Neural progenitor cell (in vitro differentiated cells): ENCODE results near the gene TNIK. TPM values are rescaled to one million over a fixed set of nuclear protein-coding genes. Genes with fewer than 3 reads are reported as not detected.

Source experiments
- DNase-seq: peaks from one replicate; pipeline ENCODE4 v3.0.0-alpha.2; 2016; ENCODE audit warnings: low spot score
- H2AFZ ChIP-seq: fragments of 200-600 bp; sonication (generic); replicated peaks from 2 replicates; pipeline ENCODE4 v1.6.1; 2016; ENCODE audit warnings: antibody characterized with exemption
- H3F3A ChIP-seq: fragments of 200-600 bp; sonication (generic); 2 replicates; pipeline ENCODE4 v1.6.1; 2016; ENCODE audit warnings: antibody characterized with exemption, low read depth
- H3K27ac ChIP-seq: fragments of 200-600 bp; sonication (generic); 2 replicates; pipeline ENCODE4 v1.5.1; 2016; ENCODE audit warnings: mild to moderate bottlenecking
- H3K27me3 ChIP-seq: fragments of 200-600 bp; sonication (generic); 2 replicates; pipeline ENCODE4 v1.6.1; 2016; ENCODE audit warnings: mild to moderate bottlenecking, moderate library complexity
- H3K36me3 ChIP-seq: fragments of 200-600 bp; sonication (generic); 2 replicates; pipeline ENCODE4 v1.5.1; 2016
- H3K4me1 ChIP-seq: fragments of 200-600 bp; sonication (generic); 2 replicates; pipeline ENCODE4 v1.6.1; 2016; ENCODE audit warnings: mixed run types
- H3K4me2 ChIP-seq: fragments of 200-600 bp; sonication (generic); 2 replicates; pipeline ENCODE4 v1.6.1; 2016
- H3K4me3 ChIP-seq: fragments of 200-600 bp; sonication (generic); 2 replicates; pipeline ENCODE4 v1.5.1; 2016
- H3K79me2 ChIP-seq: fragments of 200-600 bp; sonication (generic); 2 replicates; pipeline ENCODE4 v1.6.1; 2016; ENCODE audit warnings: low read depth
- H3K9ac ChIP-seq: fragments of 200-600 bp; sonication (generic); 2 replicates; pipeline ENCODE4 v1.6.1; 2016
- H3K9me3 ChIP-seq: fragments of 200-600 bp; sonication (generic); 2 replicates; pipeline ENCODE4 v1.5.1; 2016; ENCODE audit warnings: low read depth
- H4K20me1 ChIP-seq: fragments of 200-600 bp; sonication (generic); 2 replicates; pipeline ENCODE4 v1.6.1; 2016; ENCODE audit warnings: low read depth
- H3K27ac Mint-ChIP-seq: 3 replicates; pipeline ENCODE4 v1.8.0; 2021; ENCODE audit warnings: mixed read lengths
- H3K27me3 Mint-ChIP-seq: 2 replicates; pipeline ENCODE4 v1.8.0; 2022; ENCODE audit warnings: low read depth, mild to moderate bottlenecking, inconsistent platforms, moderate library complexity, mixed read lengths; ENCODE audit not compliant: insufficient read depth
- H3K36me3 Mint-ChIP-seq: 3 replicates; pipeline ENCODE4 v1.8.0; 2021; ENCODE audit warnings: mixed read lengths
- H3K4me1 Mint-ChIP-seq: 3 replicates; pipeline ENCODE4 v1.8.0; 2021; ENCODE audit warnings: mixed read lengths
- H3K4me3 Mint-ChIP-seq: 3 replicates; pipeline ENCODE4 v1.8.0; 2021; ENCODE audit warnings: mild to moderate bottlenecking, moderate library complexity, mixed read lengths
- H3K9me3 Mint-ChIP-seq: 3 replicates; pipeline ENCODE4 v1.8.0; 2020; ENCODE audit warnings: mixed read lengths
- CTCF ChIP-seq: fragments of 200-600 bp; sonication (generic); IDR thresholded peaks from 2 replicates; pipeline ENCODE4 v1.5.1; 2017; ENCODE audit warnings: antibody characterized with exemption, mild to moderate bottlenecking
- EZH2 ChIP-seq: fragments of 200-600 bp; sonication (generic); IDR thresholded peaks from 2 replicates; pipeline ENCODE4 v1.6.1; 2017; ENCODE audit warnings: antibody characterized with exemption, mild to moderate bottlenecking, moderate library complexity
- EZH2phosphoT487 ChIP-seq: fragments of 200-600 bp; sonication (generic); IDR thresholded peaks from 2 replicates; pipeline ENCODE4 v1.6.1; 2017; ENCODE audit warnings: antibody characterized with exemption
- total RNA-seq: library from RNA; depleted of rRNA; stranded (reverse); fragments of >200 nt; gene quantifications from 2 replicates; pipeline ENCODE4 v1.2.3, GENCODE V29; 2015; ENCODE audit warnings: low replicate concordance

Gene TNIK
- total RNA-seq, 1 donor from 2014 or later = 3.0 TPM

GRCh38 chr3:171169443-171169842 lies 290.8 kb downstream of the TNIK start:
- no peaks in the 10 kb centered on the region for H3K27me3 ChIP-seq
- no peaks in the 10 kb centered on the region for H3K9me3 ChIP-seq
- H3K79me2 ChIP-seq = no peaks in the 10 kb centered on the region
- no peak overlapping the region for H3K4me2 ChIP-seq
- Mint-ChIP-seq H3K36me3 (peaks cover 33% of the 10 kb centered on the region), H3K4me3 (no peak overlapping the region), H3K4me1 (peaks cover 21% of the 10 kb centered on the region), H3K9me3 (peaks cover 3% of the 10 kb centered on the region), H3K27ac (no peak overlapping the region), H3K27me3 (no peaks in the 10 kb centered on the region)
- DNase-seq = no peak
- no peak overlapping the region for H3K4me3 ChIP-seq
- no peak overlapping the region for H3K9ac ChIP-seq
- H2AFZ ChIP-seq = no peak overlapping the region
- TF ChIP-seq EZH2phosphoT487 (no peak), EZH2 (no peak), CTCF (no peak)
- H3K36me3 ChIP-seq = no peaks in the 10 kb centered on the region
- H4K20me1 ChIP-seq = no peaks in the 10 kb centered on the region
- H3K27ac ChIP-seq = no peak overlapping the region
- peaks cover 11% of the 10 kb centered on the region for H3K4me1 ChIP-seq
- no peaks in the 10 kb centered on the region for H3F3A ChIP-seq

GRCh38 chr3:171168551-171168950 lies 291.7 kb downstream of the TNIK start:
- H3F3A ChIP-seq = no peaks in the 10 kb centered on the region
- Mint-ChIP-seq H3K27ac (no peak overlapping the region), H3K4me1 (peaks cover 16% of the 10 kb centered on the region), H3K4me3 (no peak overlapping the region), H3K36me3 (peaks cover 41% of the 10 kb centered on the region), H3K9me3 (peaks cover 7% of the 10 kb centered on the region), H3K27me3 (no peaks in the 10 kb centered on the region)
- H3K4me3 ChIP-seq = no peak overlapping the region
- peaks cover 8% of the 10 kb centered on the region for H3K4me1 ChIP-seq
- TF ChIP-seq EZH2 = no peak
- TF ChIP-seq EZH2phosphoT487 = no peak
- TF ChIP-seq CTCF = peak; percentile 0
- no peak overlapping the region for H3K9ac ChIP-seq
- peak overlapping the region; percentile 80 for H2AFZ ChIP-seq
- H3K79me2 ChIP-seq = no peaks in the 10 kb centered on the region
- no peaks in the 10 kb centered on the region for H4K20me1 ChIP-seq
- H3K27ac ChIP-seq = no peak overlapping the region
- H3K4me2 ChIP-seq = no peak overlapping the region
- H3K9me3 ChIP-seq = no peaks in the 10 kb centered on the region
- H3K27me3 ChIP-seq = no peaks in the 10 kb centered on the region
- DNase-seq = no peak
- no peaks in the 10 kb centered on the region for H3K36me3 ChIP-seq

GRCh38 chr3:171168086-171168485 lies 292.1 kb downstream of the TNIK start:
- no peak for TF ChIP-seq EZH2
- TF ChIP-seq CTCF = peak; percentile 44
- no peak for TF ChIP-seq EZH2phosphoT487
- peaks cover 9% of the 10 kb centered on the region for H3K9me3 Mint-ChIP-seq
- peaks cover 14% of the 10 kb centered on the region for H3K4me1 Mint-ChIP-seq
- peak overlapping the region; percentile 80 for H2AFZ ChIP-seq
- H3K36me3 Mint-ChIP-seq = peaks cover 44% of the 10 kb centered on the region
- no peak overlapping the region for H3K9ac ChIP-seq
- H3K4me1 ChIP-seq = peaks cover 6% of the 10 kb centered on the region
- no peak overlapping the region for H3K4me3 ChIP-seq
- H3K27me3 Mint-ChIP-seq = no peaks in the 10 kb centered on the region
- H3K36me3 ChIP-seq = no peaks in the 10 kb centered on the region
- no peaks in the 10 kb centered on the region for H4K20me1 ChIP-seq
- DNase-seq = peak; percentile 44
- no peak overlapping the region for H3K27ac ChIP-seq
- H3K9me3 ChIP-seq = no peaks in the 10 kb centered on the region
- H3K27ac Mint-ChIP-seq = no peak overlapping the region
- H3F3A ChIP-seq = no peaks in the 10 kb centered on the region
- H3K4me2 ChIP-seq = no peak overlapping the region
- H3K79me2 ChIP-seq = no peaks in the 10 kb centered on the region
- H3K4me3 Mint-ChIP-seq = no peak overlapping the region
- H3K27me3 ChIP-seq = no peaks in the 10 kb centered on the region
